Common myeloid progenitor, CD34-positive (primary cell): ENCODE results near the gene TTL.
"Not testable (repeated sequence)": the region's sequence is repeated elsewhere in the genome, so short reads cannot be mapped to it uniquely, and the experiment has no call there.

ENCODE experiments used
- CTCF ChIA-PET: fragments of 350-600 bp; sonication (Branson Sonifier 250); formaldehyde crosslinking; loops from one replicate; lab custom pipeline; 2021; ENCODE audit warnings: antibody characterized with exemption; lab: Charles Lee
- POLR2A ChIA-PET: fragments of 350-600 bp; sonication (Branson Sonifier 250); formaldehyde crosslinking; loops from one replicate; lab custom pipeline; 2021; ENCODE audit warnings: antibody characterized with exemption; lab: Charles Lee
- DNase-seq, 3 donors: peaks; one replicate each; pipeline versions ENCODE4 v3.0.0 to v3.0.0-alpha.2; 2013
- H3K27ac ChIP-seq, 2 experiments: 1 replicate in 1 of 2; 2 replicates in 1 of 2; pipeline ENCODE4 v1.7.0; 2013; ENCODE audit warnings: inconsistent platforms in 2 of 2, low read length in 2 of 2, mild to moderate bottlenecking in 2 of 2, low read depth in 1 of 2, moderate library complexity in 1 of 2; ENCODE audit not compliant: severe bottlenecking in 2 of 2, insufficient read depth in 1 of 2, poor library complexity in 1 of 2
- H3K27me3 ChIP-seq, 5 experiments: replicated peaks in 2 of 5; 1 replicate in 3 of 5; 2 replicates in 2 of 5; pipeline versions ENCODE4 v1.6.1 to v1.7.0; 2013; ENCODE audit warnings: low read length in 4 of 5, mild to moderate bottlenecking in 2 of 5, moderate library complexity in 2 of 5, inconsistent platforms in 1 of 5; ENCODE audit not compliant: insufficient read depth in 5 of 5, control insufficient read depth in 4 of 5
- H3K36me3 ChIP-seq, 4 experiments: 1 replicate in 2 of 4; 2 replicates in 2 of 4; pipeline versions ENCODE4 v1.6.1 to v1.7.0; 2013; ENCODE audit warnings: low read length in 3 of 4, control low read depth in 1 of 4, mild to moderate bottlenecking in 1 of 4; ENCODE audit not compliant: control insufficient read depth in 4 of 4, insufficient read depth in 4 of 4
- H3K4me1 ChIP-seq, 4 experiments: 1 replicate in 3 of 4; 2 replicates in 1 of 4; pipeline versions ENCODE4 v1.6.1 to v1.7.1; 2013; ENCODE audit warnings: low read length in 3 of 4, mild to moderate bottlenecking in 3 of 4, control low read depth in 1 of 4, inconsistent platforms in 1 of 4, moderate library complexity in 1 of 4; ENCODE audit not compliant: control insufficient read depth in 4 of 4, insufficient read depth in 4 of 4; ENCODE audit errors: control extremely low read depth in 1 of 4
- H3K4me3 ChIP-seq, 7 experiments: 1 replicate in 4 of 7; 2 replicates in 3 of 7; pipeline versions ENCODE4 v1.5.1 to v1.7.0; 2013; ENCODE audit warnings: mild to moderate bottlenecking in 7 of 7, low read length in 6 of 7, moderate library complexity in 6 of 7, inconsistent platforms in 2 of 7, low read depth in 2 of 7, control low read depth in 1 of 7; ENCODE audit not compliant: insufficient read depth in 4 of 7, control insufficient read depth in 1 of 7; ENCODE audit errors: extremely low read depth in 1 of 7
- H3K9me3 ChIP-seq, 5 experiments: 1 replicate in 4 of 5; 2 replicates in 1 of 5; pipeline versions ENCODE4 v1.6.1 to v1.7.1; 2013; ENCODE audit warnings: low read length in 4 of 5, mild to moderate bottlenecking in 2 of 5, inconsistent platforms in 1 of 5, low read depth in 1 of 5, moderate library complexity in 1 of 5; ENCODE audit not compliant: control insufficient read depth in 4 of 5, insufficient read depth in 2 of 5; ENCODE audit errors: control extremely low read depth in 1 of 5
- WGBS: methylation state at CpG from one replicate; pipeline ENCODE4 v1.1.5; 2013; ENCODE audit not compliant: insufficient coverage; 5-methylcytosine and 5-hydroxymethylcytosine counted together

TTL gene

GRCh38 chr2:112534826-112535225, 52.9 kb downstream of the TTL start:
- POLR2A ChIA-PET: no interaction called here
- H3K27me3 ChIP-seq: no peaks in the 10 kb centered on the region

GRCh38 chr2:112536665-112537064, 54.7 kb downstream of the TTL start:
- H3K36me3 ChIP-seq: peaks cover 0 to 15% (median 5%) of the 10 kb centered on the region in 4 experiments
- CTCF ChIA-PET: interaction anchor here (0.8 to 1.4 kb wide), 2 partner anchors 8 to 9 kb away, joined by 3 to 5 read pairs; no protein-coding TSS in a partner anchor
- POLR2A ChIA-PET, H3K9me3 ChIP-seq, H3K27me3 ChIP-seq, H3K4me1 ChIP-seq, H3K27ac ChIP-seq, H3K4me3 ChIP-seq, DNase-seq: not testable (repeated sequence)

More at GRCh38 chr2:112534826-112535225, 52.9 kb downstream of the TTL start:
- CTCF ChIA-PET: no interaction called here
- Histone ChIP-seq H3K9me3 (no peaks in the 10 kb centered on the region), H3K36me3 (peaks cover 2 to 18% (median 9%) of the 10 kb centered on the region in 4 experiments), H3K4me3 (no peak overlapping the region), H3K27ac (no peak overlapping the region), H3K4me1 (peaks cover 0 to 2% (median 0%) of the 10 kb centered on the region in 4 experiments)
- 88% methylated on average over 1 of the region's 1 CpG for WGBS
- no peak for DNase-seq

- H3K27me3 ChIP-seq: no peaks in the 10 kb centered on the region
- no peak overlapping the region for H3K4me3 ChIP-seq
- ChIA-PET CTCF (interaction anchor here (0.8 kb wide), 1 partner anchor 11 kb away, joined by 3 read pairs; no protein-coding TSS in a partner anchor), POLR2A (no interaction called here)
- H3K9me3 ChIP-seq: no peaks in the 10 kb centered on the region
- WGBS: no CpG with 5 or more reads among the region's 2 CpGs
- DNase-seq: no peak
- no peak overlapping the region for H3K27ac ChIP-seq
- peaks cover 9 to 28% (median 23%) of the 10 kb centered on the region in 4 experiments for H3K4me1 ChIP-seq
- no peaks in the 10 kb centered on the region for H3K36me3 ChIP-seq
Observed at GRCh38 chr2:112539306-112539705, 57.4 kb downstream of the TTL start.

- Histone ChIP-seq H3K4me3 (peak overlapping the region in 5 of 7 experiments; percentile 87 to 100 (median 94)), H3K27me3 (no peaks in the 10 kb centered on the region), H3K36me3 (peaks cover under 1 to 1% (median under 1%) of the 10 kb centered on the region in 4 experiments), H3K27ac (peak overlapping the region in 1 of 2 experiments; percentile 98), H3K4me1 (peaks cover 9 to 28% (median 25%) of the 10 kb centered on the region in 4 experiments), H3K9me3 (no peaks in the 10 kb centered on the region)
- ChIA-PET POLR2A (no interaction called here), CTCF (interaction anchor here (0.6 to 1.4 kb wide), 2 partner anchors 60 to 184 kb away, joined by 3 read pairs; no protein-coding TSS in a partner anchor)
- WGBS: no CpG with 5 or more reads among the region's 2 CpGs
- no peak for DNase-seq
Observed at GRCh38 chr2:112540906-112541305, 59.0 kb downstream of the TTL start.

GRCh38 chr2:112541315-112542122, 59.6 kb downstream of the TTL start:
- ChIA-PET CTCF (interaction anchor here (0.6 to 1.5 kb wide), 3 partner anchors 59 to 183 kb away, joined by 3 read pairs; no protein-coding TSS in a partner anchor), POLR2A (no interaction called here)
- Histone ChIP-seq H3K4me1 (peaks cover 9 to 28% (median 25%) of the 10 kb centered on the region in 4 experiments), H3K27ac (peak overlapping the region; percentile 96 to 98), H3K36me3 (peaks cover 3 to 5% (median 5%) of the 10 kb centered on the region in 4 experiments), H3K4me3 (peak overlapping the region; percentile 73 to 100 (median 94)), H3K27me3 (no peaks in the 10 kb centered on the region), H3K9me3 (no peaks in the 10 kb centered on the region)
- WGBS: under 1% methylated on average over 30 of the region's 34 CpGs
- peak; percentile 61 to 80 (median 72) for DNase-seq

GRCh38 chr2:112542123-112542983, 60.4 kb downstream of the TTL start, which contains the start of gene POLR1B:
TSS of gene POLR1B (plus strand) at chr2:112542465. CDS start at chr2:112542495, 30 bp downstream.
- Histone ChIP-seq H3K27me3 (no peaks in the 10 kb centered on the region), H3K4me1 (peaks cover 9 to 28% (median 25%) of the 10 kb centered on the region in 4 experiments), H3K27ac (peak within 1 kb of the TSS; percentile 96 to 98), H3K36me3 (peaks cover 5 to 13% (median 9%) of the 10 kb centered on the region in 4 experiments), H3K4me3 (peak within 1 kb of the TSS; percentile 73 to 100 (median 94)), H3K9me3 (no peaks in the 10 kb centered on the region)
- ChIA-PET CTCF (interaction anchor here (1.5 kb wide), 1 partner anchor 59 kb away, joined by 3 read pairs; no protein-coding TSS in a partner anchor), POLR2A (no interaction called here)
- peak; percentile 70 to 83 (median 71) for DNase-seq
- whole genome bisulfite sequencing: 0% methylated on average over 64 of the region's 67 CpGs
